Lung (tissue), 12 donors: ENCODE results near the gene ANKRD60. TPM values are rescaled to one million over a fixed set of nuclear protein-coding genes. Genes with fewer than 3 reads are reported as not detected.

ENCODE experiments used
- ATAC-seq: fragments of 200-7000 bp; cut with Tn5 transposase; one replicate; pipeline ENCODE4 v1.9.1; 2020; ENCODE audit warnings: moderate number of reproducible peaks; ENCODE audit not compliant: insufficient read depth, low FRiP score
- DNase-seq, 3 donors: peaks; one replicate each; pipeline ENCODE4 v3.0.0-alpha.2; 2013 to 2017
- H3K27ac ChIP-seq, 2 donors: one replicate each; pipeline ENCODE4 v1.5.1; 2013; ENCODE audit warnings: mild to moderate bottlenecking in 2 of 2, moderate library complexity in 2 of 2, control low read depth in 1 of 2, inconsistent platforms in 1 of 2, low read depth in 1 of 2, low read length in 1 of 2
- H3K27me3 ChIP-seq, 3 donors: one replicate each; pipeline ENCODE4 v1.5.1; 2013; ENCODE audit warnings: low read length in 2 of 3; ENCODE audit not compliant: control insufficient read depth in 3 of 3, insufficient read depth in 3 of 3
- H3K36me3 ChIP-seq, 4 donors: one replicate each; pipeline ENCODE4 v1.5.1; 2013; ENCODE audit warnings: low read length in 4 of 4, mild to moderate bottlenecking in 1 of 4, moderate library complexity in 1 of 4; ENCODE audit not compliant: control insufficient read depth in 4 of 4, insufficient read depth in 4 of 4
- H3K4me1 ChIP-seq, 5 donors: one replicate each; pipeline ENCODE4 v1.5.1; 2013; ENCODE audit warnings: low read length in 5 of 5, mild to moderate bottlenecking in 2 of 5, moderate library complexity in 1 of 5; ENCODE audit not compliant: control insufficient read depth in 5 of 5, insufficient read depth in 5 of 5
- H3K4me3 ChIP-seq: one replicate; pipeline ENCODE4 v1.5.1; 2013; ENCODE audit warnings: mild to moderate bottlenecking, control low read depth, moderate library complexity
- H3K9ac ChIP-seq, 2 donors: one replicate each; pipeline ENCODE4 v1.5.1; 2013; ENCODE audit warnings: low read length in 2 of 2, control low read depth in 1 of 2; ENCODE audit not compliant: insufficient read depth in 1 of 2
- H3K9me3 ChIP-seq, 4 donors: one replicate each; pipeline ENCODE4 v1.5.1; 2013; ENCODE audit warnings: low read length in 3 of 4, mild to moderate bottlenecking in 1 of 4, moderate library complexity in 1 of 4; ENCODE audit not compliant: control insufficient read depth in 4 of 4, insufficient read depth in 3 of 4
- CTCF ChIP-seq: IDR thresholded peaks from 2 replicates; pipeline ENCODE4 v1.5.1; 2012; ENCODE audit warnings: mild to moderate bottlenecking; ENCODE audit errors: control extremely low read depth, extremely low read depth
- WGBS, 2 donors: extraction: QIAGEN DNeasy Blood & Tissue Kit; methylation state at CpG; one replicate each; pipeline ENCODE4 v1.1.7; 2013; 5-methylcytosine and 5-hydroxymethylcytosine counted together
- polyA plus RNA-seq, 2 donors: library from polyadenylated mRNA; stranded (reverse); fragments of 200-250 nt; gene quantifications; one replicate each; pipeline ENCODE4 v1.2.1, GENCODE V29; 2013
- total RNA-seq, 2 donors: library from RNA; depleted of rRNA in 1 of 2; stranded (reverse); fragments of >200 nt in 1 of 2; gene quantifications; one replicate each; pipeline ENCODE4 v1.2.1, GENCODE V29; 2014 to 2021
- donor health status: control.
- donor health status: control.
- donor health status: Bipolar disorder and iron deficiency.
- donor health status: healthy.
- donor health status: DM: yes; HTN: yes; CAD: no.

ANKRD60 gene
- total and polyA plus RNA-seq, 4 donors: not detected

- DNase-seq: no peak
- Histone ChIP-seq H3K9ac (no peak overlapping the region), H3K4me3 (no peak overlapping the region), H3K4me1 (peaks cover 0 to 19% (median 10%) of the 10 kb centered on the region in 5 donors), H3K27me3 (no peaks in the 10 kb centered on the region), H3K36me3 (no peaks in the 10 kb centered on the region), H3K27ac (no peak overlapping the region), H3K9me3 (no peaks in the 10 kb centered on the region)
- no peak for ATAC-seq
- no peak for TF ChIP-seq CTCF
- 88 to 89% methylated on average over 8 of the region's 8 CpGs for whole genome bisulfite sequencing, 2 donors
These were observed 56.5 kb downstream of the ANKRD60 start for GRCh38 chr20:58171796-58172425.

GRCh38 chr20:58169450-58169849 is 59.0 kb downstream of the ANKRD60 start:
- Histone ChIP-seq H3K27ac (no peak overlapping the region), H3K9ac (no peak overlapping the region), H3K4me3 (no peak overlapping the region), H3K4me1 (peaks cover 0 to 6% (median 2%) of the 10 kb centered on the region in 5 donors), H3K36me3 (no peaks in the 10 kb centered on the region), H3K9me3 (no peaks in the 10 kb centered on the region), H3K27me3 (no peaks in the 10 kb centered on the region)
- no peak for DNase-seq
- TF ChIP-seq CTCF: no peak
- no peak for ATAC-seq
- WGBS, 2 donors: 85 to 87% methylated on average over 4 of the region's 4 CpGs

- Histone ChIP-seq H3K9ac (no peak overlapping the region), H3K36me3 (no peaks in the 10 kb centered on the region), H3K27me3 (no peaks in the 10 kb centered on the region), H3K9me3 (no peaks in the 10 kb centered on the region), H3K4me3 (no peak overlapping the region), H3K27ac (no peak overlapping the region), H3K4me1 (peaks cover 0 to under 1% (median 0%) of the 10 kb centered on the region in 5 donors)
- ATAC-seq (no peak), DNase-seq (peak in 1 of 3 donors; percentile 17)
- WGBS, 2 donors: 57 to 61% methylated on average over 4 of the region's 4 CpGs
- TF ChIP-seq CTCF: no peak
These were observed 59.6 kb downstream of the ANKRD60 start for GRCh38 chr20:58168843-58169242.

- ATAC-seq: no peak
- no peak overlapping the region for H3K9ac ChIP-seq
- WGBS, 2 donors: 72 to 83% methylated on average over 7 of the region's 7 CpGs
These were observed 60.7 kb downstream of the ANKRD60 start for GRCh38 chr20:58167759-58168158.

More at GRCh38 chr20:58167759-58168158, 60.7 kb downstream of the ANKRD60 start:
- no peaks in the 10 kb centered on the region for H3K36me3 ChIP-seq
- no peak overlapping the region for H3K27ac ChIP-seq
- no peak for DNase-seq
- no peaks in the 10 kb centered on the region for H3K9me3 ChIP-seq
- TF ChIP-seq CTCF: no peak
- H3K27me3 ChIP-seq: no peaks in the 10 kb centered on the region
- H3K4me1 ChIP-seq: peaks cover 0 to 6% (median 0%) of the 10 kb centered on the region in 5 donors
- H3K4me3 ChIP-seq: no peak overlapping the region
